ENCODE results near the gene SLC36A1. TPM values are rescaled to one million over a fixed set of nuclear protein-coding genes. Genes with fewer than 3 reads are reported as not detected.

The SLC36A1 gene
- total RNA-seq, 1 experiment from 2014 or later, result 7.4 TPM

DNA sequence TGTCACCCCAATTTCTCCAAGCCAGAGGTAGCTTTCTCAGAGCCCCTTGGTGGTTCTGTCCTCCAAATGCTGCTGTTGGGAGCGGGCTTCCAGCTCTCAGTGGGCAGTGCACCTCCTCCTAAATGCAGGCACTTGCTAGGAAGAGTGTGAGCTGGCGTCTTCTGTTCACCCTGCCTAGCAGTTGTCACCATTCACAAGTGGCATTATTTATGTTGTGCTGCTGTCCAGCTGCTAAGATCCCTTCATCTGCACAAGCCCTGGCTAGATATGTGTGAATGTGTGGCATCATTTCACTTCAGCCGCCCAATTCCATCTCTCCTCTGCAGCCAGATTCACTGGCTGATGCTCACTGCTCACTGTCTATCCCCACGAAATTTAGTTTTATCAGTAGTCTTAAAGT is 43.7 kb downstream of the SLC36A1 start:
- CTCF ChIA-PET, result no interaction called here
- H3K4me2 ChIP-seq (ENCODE audit: low read length), result no peak overlapping the region
- no peaks in the 10 kb centered on the region for H3K9me3 ChIP-seq (ENCODE audit: control insufficient read depth in 1 of 2, insufficient read depth in 1 of 2, low read depth in 1 of 2, low read length in 2 of 2)
- TF ChIP-seq ELF1 (IDR thresholded peaks at IDR 0.05; ENCODE audit: borderline replicate concordance, low read depth), result no peak
- TF ChIP-seq, protein P1, sequence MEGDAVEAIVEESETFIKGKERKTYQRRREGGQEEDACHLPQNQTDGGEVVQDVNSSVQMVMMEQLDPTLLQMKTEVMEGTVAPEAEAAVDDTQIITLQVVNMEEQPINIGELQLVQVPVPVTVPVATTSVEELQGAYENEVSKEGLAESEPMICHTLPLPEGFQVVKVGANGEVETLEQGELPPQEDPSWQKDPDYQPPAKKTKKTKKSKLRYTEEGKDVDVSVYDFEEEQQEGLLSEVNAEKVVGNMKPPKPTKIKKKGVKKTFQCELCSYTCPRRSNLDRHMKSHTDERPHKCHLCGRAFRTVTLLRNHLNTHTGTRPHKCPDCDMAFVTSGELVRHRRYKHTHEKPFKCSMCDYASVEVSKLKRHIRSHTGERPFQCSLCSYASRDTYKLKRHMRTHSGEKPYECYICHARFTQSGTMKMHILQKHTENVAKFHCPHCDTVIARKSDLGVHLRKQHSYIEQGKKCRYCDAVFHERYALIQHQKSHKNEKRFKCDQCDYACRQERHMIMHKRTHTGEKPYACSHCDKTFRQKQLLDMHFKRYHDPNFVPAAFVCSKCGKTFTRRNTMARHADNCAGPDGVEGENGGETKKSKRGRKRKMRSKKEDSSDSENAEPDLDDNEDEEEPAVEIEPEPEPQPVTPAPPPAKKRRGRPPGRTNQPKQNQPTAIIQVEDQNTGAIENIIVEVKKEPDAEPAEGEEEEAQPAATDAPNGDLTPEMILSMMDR (IDR thresholded peaks at IDR 0.05 in 2 of 3, conservative IDR thresholded peaks at IDR 0.05 in 1 of 3; ENCODE audit: borderline replicate concordance in 1 of 3, insufficient read depth in 1 of 3, low read depth in 2 of 3, low read length in 2 of 3), result no peak
- TF ChIP-seq CEBPB (IDR thresholded peaks at IDR 0.05; ENCODE audit: low read depth), result no peak
- no peak for TF ChIP-seq ZFX (IDR thresholded peaks at IDR 0.05)
- no peak for TF ChIP-seq RAD21 (IDR thresholded peaks at IDR 0.05; ENCODE audit: low read depth)
- TF ChIP-seq ZNF274 (IDR thresholded peaks at IDR 0.05; ENCODE audit: low read depth, low read length), result no peak
- TF ChIP-seq EZH2phosphoT487 (IDR thresholded peaks at IDR 0.05; ENCODE audit: borderline replicate concordance), result no peak
- TF ChIP-seq, protein P2, sequence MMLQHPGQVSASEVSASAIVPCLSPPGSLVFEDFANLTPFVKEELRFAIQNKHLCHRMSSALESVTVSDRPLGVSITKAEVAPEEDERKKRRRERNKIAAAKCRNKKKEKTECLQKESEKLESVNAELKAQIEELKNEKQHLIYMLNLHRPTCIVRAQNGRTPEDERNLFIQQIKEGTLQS (IDR thresholded peaks at IDR 0.05), result no peak
- TF ChIP-seq, protein P3, sequence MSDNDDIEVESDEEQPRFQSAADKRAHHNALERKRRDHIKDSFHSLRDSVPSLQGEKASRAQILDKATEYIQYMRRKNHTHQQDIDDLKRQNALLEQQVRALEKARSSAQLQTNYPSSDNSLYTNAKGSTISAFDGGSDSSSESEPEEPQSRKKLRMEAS (IDR thresholded peaks at IDR 0.05), result no peak
- no peak for TF ChIP-seq JUND (IDR thresholded peaks at IDR 0.05)
- no peak for TF ChIP-seq SP1 (IDR thresholded peaks at IDR 0.05; ENCODE audit: low read depth)
- no peak for TF ChIP-seq SIN3A (IDR thresholded peaks at IDR 0.05; ENCODE audit: low read depth)
- no peak for TF ChIP-seq YY1 (IDR thresholded peaks at IDR 0.05; ENCODE audit: extremely low read depth, insufficient replicate concordance, low read depth, low read length)
- RAD21 ChIA-PET (ENCODE audit: low non-redundant PET in 1 of 2, low total read pairs in 2 of 2, uncharacterized antibody in 2 of 2, unreplicated experiment in 2 of 2), result no interaction called here
- no peak for DNase-seq (ENCODE audit: low read depth, low spot score)
- H3K4me3 ChIP-seq (replicated peaks in 1 of 2; ENCODE audit: low read depth in 1 of 2, low read length in 2 of 2), result no peak overlapping the region
- H3K9ac ChIP-seq (ENCODE audit: low read length), result no peak overlapping the region
- no peak for ATAC-seq
- intact Hi-C loops (cut with micrococcal nuclease), result loop anchor here (5.0 to 10.0 kb wide), 2 partner anchors 176 to 856 kb away; no protein-coding TSS in a partner anchor
- H3K4me1 ChIP-seq (ENCODE audit: control insufficient read depth in 1 of 2, insufficient read depth in 2 of 2, low read length in 2 of 2), result peaks cover 0 to 10% of the 10 kb centered on the region in 2 experiments; a peak in 2 of 4 replicates
- no peaks in the 10 kb centered on the region for H3K27me3 ChIP-seq (ENCODE audit: insufficient read depth, low read length)
- no peaks in the 10 kb centered on the region for H3K79me2 ChIP-seq (ENCODE audit: insufficient read depth, low read length)
- H4K20me1 ChIP-seq (ENCODE audit: insufficient read depth), result no peaks in the 10 kb centered on the region
- H3K27ac ChIP-seq (ENCODE audit: low read depth, low read length), result no peak overlapping the region
- no peaks in the 10 kb centered on the region for H3K36me3 ChIP-seq (ENCODE audit: control insufficient read depth in 1 of 2, insufficient read depth in 2 of 2, low read length in 2 of 2)
- H3K9me2 ChIP-seq (ENCODE audit: insufficient read depth), result no peaks in the 10 kb centered on the region
- POLR2A ChIA-PET, result no interaction called here
- H2AFZ ChIP-seq (ENCODE audit: low read depth, low read length, poor library complexity, severe bottlenecking), result no peak overlapping the region
- no TSS peak for BruUV-seq (replicated peaks)

All from HCT116 (cell line).